Germinal center (tissue), 1 donor: ENCODE results near the gene ATP1A1.

Experiments
- DNase-seq: peaks from one replicate; pipeline ENCODE4 v3.0.0; 2012; ENCODE audit warnings: mixed read lengths, low spot score

The ATP1A1 gene

GRCh38 chr1:116345011-116345410 lies 28.0 kb upstream of the ATP1A1 start:
- DNase-seq = no peak

DNA sequence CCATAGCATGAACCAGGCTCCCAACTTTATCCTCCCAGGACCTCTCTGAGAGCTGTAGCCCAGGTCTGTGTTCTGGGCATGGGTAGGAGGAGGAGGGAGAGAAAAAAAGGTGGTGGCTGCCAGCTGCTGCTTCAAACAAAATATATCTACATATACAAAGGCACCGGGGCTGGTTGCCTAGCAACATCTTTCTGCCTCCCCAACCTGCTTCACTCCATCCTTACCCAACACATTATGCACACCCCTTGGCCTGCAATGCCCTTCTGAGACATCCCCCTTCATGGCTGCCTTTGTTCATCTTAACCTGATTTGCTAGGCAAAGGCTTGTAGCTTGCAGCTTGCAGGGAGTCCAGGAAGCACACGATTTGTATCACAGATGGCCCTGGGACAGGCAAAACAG lies 27.2 kb upstream of the ATP1A1 start:
- DNase-seq = no peak

- DNase-seq = no peak
Measured at GRCh38 chr1:116346943-116347673, 25.9 kb upstream of the ATP1A1 start.

DNA sequence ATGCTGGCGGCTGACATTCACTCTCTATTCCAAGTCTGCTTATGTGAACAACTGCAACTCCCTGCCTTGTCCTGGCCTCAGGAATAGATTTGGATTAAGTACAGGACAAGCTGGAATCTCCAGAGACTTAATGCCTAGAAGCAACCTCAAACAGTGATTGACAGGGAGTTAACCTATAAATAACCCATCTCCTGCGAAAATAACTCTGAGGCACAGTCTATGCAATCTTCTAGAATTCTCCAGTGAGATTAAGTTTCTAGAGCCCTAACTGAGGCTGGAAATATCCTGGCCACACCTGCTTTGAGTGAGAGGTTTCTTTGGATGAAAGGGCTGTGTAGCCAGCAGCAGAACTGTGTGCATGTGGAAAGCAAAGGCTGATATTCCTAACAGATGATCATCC lies 25.3 kb upstream of the ATP1A1 start:
- no peak for DNase-seq

DNA sequence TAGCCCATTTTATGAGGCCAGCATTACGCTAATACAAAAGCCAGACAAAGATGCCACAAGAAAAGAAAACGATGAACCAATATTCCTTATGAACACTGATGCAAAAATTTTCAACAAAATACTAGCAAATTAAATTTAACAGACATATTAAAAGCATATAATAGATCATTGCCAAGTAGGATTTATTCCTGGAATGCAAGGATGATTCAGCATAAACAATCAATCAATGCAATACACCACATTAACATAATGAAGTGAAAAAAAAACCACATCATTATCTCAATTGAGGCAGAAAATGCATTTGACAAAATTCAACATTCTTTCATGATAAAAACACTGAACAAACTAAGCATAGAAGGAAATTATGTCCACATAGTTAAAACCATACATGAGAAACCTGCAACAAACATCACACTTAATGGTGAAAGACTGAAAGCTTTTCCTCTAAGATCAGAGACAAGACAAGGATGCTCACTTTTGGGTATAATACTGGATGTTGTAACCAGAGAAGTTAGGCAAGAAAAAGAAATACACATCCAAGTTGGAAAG lies 22.9 kb upstream of the ATP1A1 start:
- DNase-seq = no peak

DNA sequence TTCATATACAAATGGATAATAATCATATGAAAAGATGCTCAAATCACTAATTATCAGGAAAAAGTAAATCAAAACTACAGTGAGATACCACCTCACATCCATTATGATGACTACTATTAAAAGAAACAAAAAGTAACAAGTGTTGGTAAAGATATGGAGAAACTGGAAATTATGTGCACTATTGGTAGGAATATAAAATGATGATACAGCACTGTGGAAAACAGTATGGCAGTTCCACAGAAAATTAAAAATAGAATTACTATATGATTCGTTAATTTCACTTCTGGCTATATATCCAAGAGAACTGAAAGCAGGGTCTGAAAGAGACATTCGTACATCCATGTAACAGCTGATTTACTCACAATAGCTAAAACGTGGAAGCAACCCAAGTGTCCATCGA lies 21.1 kb upstream of the ATP1A1 start:
- no peak for DNase-seq

DNA sequence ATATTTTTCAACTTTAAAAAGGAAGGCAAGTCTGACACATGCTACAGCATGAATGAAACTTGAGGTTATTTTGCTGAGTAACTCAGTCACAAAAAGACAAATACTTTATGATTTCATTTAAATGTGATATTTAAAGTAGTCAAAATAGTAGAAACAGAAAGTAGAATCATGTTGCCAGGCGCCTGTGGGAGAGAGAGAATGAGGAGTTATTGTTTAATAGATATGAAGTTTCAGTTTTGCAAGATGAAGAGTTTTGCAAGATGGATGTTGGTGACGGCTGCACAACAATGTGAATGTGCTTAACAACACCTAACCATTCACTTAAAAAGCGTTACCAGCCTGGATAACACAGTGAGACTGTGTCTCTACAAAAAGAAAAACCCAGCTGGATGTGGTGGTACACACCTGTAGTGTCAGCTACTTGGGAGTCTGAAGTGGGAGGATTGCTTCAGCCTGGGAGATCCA lies 20.7 kb upstream of the ATP1A1 start:
- no peak for DNase-seq

DNA sequence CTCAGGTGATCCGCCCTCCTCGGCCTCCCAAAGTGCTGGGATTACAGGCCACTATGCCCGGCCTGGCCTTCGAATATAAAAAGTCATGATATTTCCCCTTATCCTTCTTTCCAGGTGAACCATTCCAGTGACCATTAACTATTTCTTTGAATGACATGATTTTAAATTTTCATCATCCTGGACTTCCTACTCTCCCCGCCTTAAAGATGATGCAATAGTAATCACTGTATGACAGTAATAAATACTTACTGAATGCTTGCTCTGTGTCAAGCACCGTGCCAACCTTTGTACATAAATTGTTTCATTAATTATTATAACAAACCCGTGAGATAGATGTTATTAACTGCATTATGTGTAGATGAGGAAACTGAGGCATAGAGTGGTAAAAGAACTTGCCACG lies 19.9 kb upstream of the ATP1A1 start:
- no peak for DNase-seq

- DNase-seq = no peak
Measured at GRCh38 chr1:116356067-116356466, 17.0 kb upstream of the ATP1A1 start.

DNA sequence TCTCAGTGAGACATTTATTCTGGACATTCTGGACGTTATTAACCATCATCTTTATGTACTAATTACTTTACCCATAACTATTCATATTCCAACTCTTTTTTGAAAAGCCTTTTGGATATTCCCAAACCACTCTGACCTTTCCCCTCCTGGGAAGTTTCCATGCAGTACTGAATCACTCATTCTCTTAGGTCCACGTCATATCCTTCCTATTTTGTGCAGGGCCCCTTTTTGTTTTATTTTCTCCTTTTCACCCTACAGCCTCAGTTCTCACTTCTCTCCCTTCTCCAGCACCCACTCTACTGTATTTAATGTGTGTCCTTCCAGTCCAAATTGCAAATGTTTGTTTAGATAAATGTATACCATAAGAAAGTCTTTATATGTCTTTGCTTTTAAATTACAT lies 16.4 kb upstream of the ATP1A1 start:
- DNase-seq = no peak

DNA sequence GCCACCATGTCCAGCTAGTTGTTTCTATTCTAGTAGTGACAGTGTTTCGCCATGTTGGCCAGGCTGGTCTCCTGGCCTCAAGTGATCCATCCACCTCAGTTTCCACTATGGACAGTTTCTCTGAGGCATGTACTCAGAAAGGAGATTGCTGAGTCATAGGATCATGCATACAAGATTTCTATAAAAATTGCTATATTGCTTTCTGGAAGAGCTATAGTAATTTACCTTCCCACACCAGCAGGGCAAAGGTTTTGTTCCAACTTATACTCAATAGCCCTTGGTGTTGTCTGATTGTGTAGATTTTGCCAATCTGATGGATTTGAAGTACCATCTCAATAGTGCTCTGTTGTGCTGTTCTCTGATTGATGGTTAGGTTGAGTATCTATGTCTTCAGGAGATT lies 15.6 kb upstream of the ATP1A1 start:
- DNase-seq = no peak

GRCh38 chr1:116359060-116359830 lies 13.8 kb upstream of the ATP1A1 start:
- no peak for DNase-seq

- no peak for DNase-seq
Measured at GRCh38 chr1:116359871-116360270, 13.2 kb upstream of the ATP1A1 start.

DNA sequence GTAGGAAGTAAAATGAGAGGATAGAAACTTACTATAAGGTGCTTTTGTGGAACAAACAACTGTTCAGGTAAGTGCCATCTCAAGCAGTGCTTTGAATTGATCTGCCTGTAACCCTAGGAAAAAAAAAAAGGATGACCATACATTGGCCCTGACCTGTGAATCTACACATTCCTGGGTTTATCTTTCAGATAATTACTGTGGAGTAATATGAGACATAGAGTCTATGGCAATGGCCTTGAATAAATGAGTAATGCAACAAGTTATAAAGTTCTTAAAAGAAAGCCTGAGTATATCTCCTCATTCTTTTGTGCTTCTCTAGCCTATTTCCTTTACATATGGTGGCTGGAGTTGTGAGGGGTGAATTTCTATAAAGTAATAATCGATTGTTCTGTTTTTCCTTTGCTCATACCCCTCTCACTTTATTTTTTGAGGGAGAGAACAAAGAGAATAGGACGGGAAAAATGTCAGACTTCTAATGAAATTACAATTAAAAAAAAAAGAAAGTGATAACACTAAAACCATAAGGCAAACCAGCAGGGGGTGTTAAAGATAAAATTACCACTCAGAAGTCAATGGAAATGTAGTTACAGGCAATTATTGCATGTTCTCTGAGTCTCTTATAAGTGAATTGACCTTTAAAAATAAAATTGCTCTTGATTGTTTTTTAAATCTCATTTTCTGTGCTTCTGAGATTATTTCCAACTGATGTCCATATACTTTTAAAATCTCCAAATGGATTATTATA lies 12.4 kb upstream of the ATP1A1 start:
- no peak for DNase-seq

- no peak for DNase-seq
Measured at GRCh38 chr1:116361648-116362047, 11.4 kb upstream of the ATP1A1 start.

- no peak for DNase-seq
Measured at GRCh38 chr1:116362050-116362449, 11.0 kb upstream of the ATP1A1 start.

DNA sequence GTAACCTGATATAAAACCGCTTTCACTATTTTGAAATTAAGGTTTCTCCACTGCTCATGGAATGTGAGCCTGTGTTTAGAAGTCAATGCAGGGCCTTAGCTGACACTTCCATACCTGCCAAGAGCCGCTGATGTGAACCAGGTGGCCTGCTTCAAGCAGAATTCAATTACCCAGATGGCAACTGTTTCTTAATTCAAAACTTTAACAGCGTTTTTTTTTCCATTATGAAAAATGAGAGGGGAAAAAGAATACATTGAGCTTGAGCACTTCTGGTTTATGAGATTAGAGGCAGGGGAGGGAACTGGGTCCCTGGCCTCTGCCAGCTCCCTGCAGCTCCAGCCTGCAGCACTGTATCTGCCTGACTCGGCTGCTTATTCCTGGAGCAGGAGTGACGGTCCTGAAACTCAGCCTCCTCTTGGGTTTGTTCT lies 7.7 kb upstream of the ATP1A1 start:
- no peak for DNase-seq

DNA sequence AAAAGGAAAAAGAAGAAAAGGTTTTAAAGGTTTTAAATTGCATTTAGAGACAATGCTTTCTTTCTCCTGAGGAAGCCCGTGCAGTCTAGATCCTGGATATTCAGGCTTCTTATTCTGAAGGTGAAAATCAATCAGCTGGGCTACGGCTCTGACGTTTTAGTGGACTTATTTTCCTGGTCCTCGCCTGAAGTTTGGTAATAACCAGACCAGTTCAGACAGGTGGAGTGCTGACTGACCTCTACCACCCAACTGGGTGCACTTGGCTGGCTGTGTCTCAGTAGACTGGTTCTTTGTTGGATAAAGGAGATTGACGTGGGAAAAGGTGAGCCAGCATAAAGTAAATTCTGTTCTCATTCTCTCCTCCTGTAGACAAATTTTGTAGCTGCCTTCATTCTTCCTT lies 7.2 kb upstream of the ATP1A1 start:
- DNase-seq = no peak

DNA sequence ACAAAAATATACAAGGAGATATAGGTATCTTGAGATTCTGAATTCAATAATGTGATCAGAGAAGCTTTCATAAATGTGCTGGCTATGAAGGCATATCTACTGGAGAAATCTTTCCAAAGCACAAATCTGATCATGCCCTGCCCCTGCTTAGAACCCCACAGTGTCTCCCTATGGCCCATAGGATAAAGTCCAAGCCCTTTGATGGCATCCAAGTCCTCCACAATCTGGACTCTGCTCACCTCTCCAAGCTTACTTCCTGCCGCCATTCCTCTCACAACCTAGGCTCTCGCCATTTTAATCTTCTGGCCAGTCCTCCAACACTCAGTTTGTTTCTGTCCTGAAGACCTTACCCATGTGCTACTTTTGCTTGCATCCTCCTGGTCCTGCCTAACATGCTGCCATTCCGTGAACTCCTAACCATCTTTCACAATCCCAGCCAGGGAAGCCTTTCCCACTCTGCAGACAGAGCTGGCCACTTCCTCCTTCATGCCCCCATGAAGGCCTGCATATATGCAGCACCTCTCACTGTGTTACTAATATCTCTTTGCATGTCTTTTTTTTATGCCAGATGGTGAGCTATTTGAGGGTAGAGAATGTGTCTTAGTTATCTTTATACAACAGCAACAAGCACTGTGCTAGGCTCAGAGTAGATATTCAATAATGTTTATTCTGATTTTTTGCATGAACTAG lies 5.6 kb upstream of the ATP1A1 start:
- DNase-seq = no peak

GRCh38 chr1:116368241-116368640 lies 4.8 kb upstream of the ATP1A1 start:
- no peak for DNase-seq

GRCh38 chr1:116370181-116370580 lies 2.9 kb upstream of the ATP1A1 start:
- no peak for DNase-seq

DNA sequence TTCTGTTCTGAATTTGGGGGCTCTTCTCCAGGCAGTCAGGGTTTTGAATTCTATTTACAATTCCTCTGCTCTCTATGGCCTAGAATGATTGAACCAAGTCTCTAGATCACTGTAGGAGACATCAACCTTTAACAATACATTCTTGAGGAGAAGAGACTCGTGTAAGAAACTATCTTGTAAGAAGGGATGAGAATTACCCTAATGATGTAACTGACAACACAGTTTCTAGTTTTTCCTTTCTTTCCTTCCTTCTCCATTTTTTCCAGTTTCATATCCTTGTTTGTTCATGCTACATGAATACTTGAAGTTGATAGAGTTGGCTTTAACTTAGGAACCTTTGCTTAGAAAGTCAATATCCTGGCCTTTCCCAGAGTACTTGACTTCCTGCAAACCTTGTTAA lies 1.3 kb upstream of the ATP1A1 start:
- DNase-seq = no peak
